Liver (tissue), 9 donors: ENCODE measurements around the gene IGSF3. TPM values are rescaled to one million over a fixed set of nuclear protein-coding genes. Genes with fewer than 3 reads are reported as not detected.
A peak's percentile ranks its signal among the peaks of the same experiment; 100 is the strongest.

Source experiments
- DNase-seq: peaks from one replicate; pipeline ENCODE4 v3.0.0-alpha.2; 2017; ENCODE audit warnings: low spot score
- H3K27ac ChIP-seq, 2 donors: one replicate each; pipeline ENCODE4 v1.7.0; 2013; ENCODE audit warnings: inconsistent platforms in 2 of 2, low read length in 2 of 2, control low read depth in 1 of 2, low read depth in 1 of 2, mild to moderate bottlenecking in 1 of 2
- H3K27me3 ChIP-seq, 4 donors: one replicate each; pipeline versions ENCODE4 v1.6.1 to v1.7.0; 2013; ENCODE audit warnings: low read length in 3 of 4, inconsistent platforms in 1 of 4, mild to moderate bottlenecking in 1 of 4, moderate library complexity in 1 of 4; ENCODE audit not compliant: control insufficient read depth in 4 of 4, insufficient read depth in 4 of 4
- H3K36me3 ChIP-seq, 4 donors: one replicate each; pipeline versions ENCODE4 v1.6.1 to v1.7.0; 2013; ENCODE audit warnings: low read length in 3 of 4, mild to moderate bottlenecking in 3 of 4, low read depth in 1 of 4, moderate library complexity in 1 of 4; ENCODE audit not compliant: control insufficient read depth in 4 of 4, insufficient read depth in 3 of 4
- H3K4me1 ChIP-seq, 4 donors: one replicate each; pipeline versions ENCODE4 v1.6.1 to v1.7.0; 2013; ENCODE audit warnings: low read length in 3 of 4, mild to moderate bottlenecking in 3 of 4, moderate library complexity in 1 of 4; ENCODE audit not compliant: control insufficient read depth in 4 of 4, insufficient read depth in 4 of 4
- H3K4me3 ChIP-seq, 3 donors: one replicate each; pipeline versions ENCODE4 v1.6.1 to v1.7.0; 2013; ENCODE audit warnings: low read length in 3 of 3, control low read depth in 1 of 3, low read depth in 1 of 3, mild to moderate bottlenecking in 1 of 3
- H3K9ac ChIP-seq, 2 donors: one replicate each; pipeline ENCODE4 v1.7.0; 2013; ENCODE audit warnings: low read length in 2 of 2, mild to moderate bottlenecking in 2 of 2, moderate library complexity in 2 of 2, control low read depth in 1 of 2, low read depth in 1 of 2
- H3K9me3 ChIP-seq, 4 donors: one replicate each; pipeline versions ENCODE4 v1.6.1 to v1.7.0; 2013; ENCODE audit warnings: low read length in 3 of 4; ENCODE audit not compliant: control insufficient read depth in 4 of 4
- CTCF ChIP-seq: fragments of 150-350 bp; IDR thresholded peaks from 2 replicates; pipeline ENCODE4 v1.5.1; 2017; ENCODE audit warnings: improper control_type of control experiment, low read depth, low read length; ENCODE audit not compliant: missing input control
- FOXA1 ChIP-seq: IDR thresholded peaks from 2 replicates; pipeline ENCODE4 v1.6.1; 2016; ENCODE audit warnings: antibody characterized with exemption
- GABPA ChIP-seq, 2 donors: IDR thresholded peaks in 1 of 2; conservative IDR thresholded peaks in 1 of 2; 2 replicates each; pipeline ENCODE4 v1.6.1; 2016; ENCODE audit warnings: antibody characterized with exemption in 2 of 2, mild to moderate bottlenecking in 1 of 2, moderate library complexity in 1 of 2
- HNF4A ChIP-seq, 2 donors: conservative IDR thresholded peaks; 2 replicates each; pipeline ENCODE4 v1.6.1; 2016; ENCODE audit warnings: antibody characterized with exemption in 2 of 2, mild to moderate bottlenecking in 2 of 2
- HNF4G ChIP-seq: IDR thresholded peaks from 2 replicates; pipeline ENCODE4 v1.6.1; 2016; ENCODE audit warnings: antibody characterized with exemption
- JUND ChIP-seq, 2 donors: IDR thresholded peaks; 2 replicates each; pipeline ENCODE4 v1.6.1; 2016; ENCODE audit warnings: antibody characterized with exemption in 2 of 2
- MAX ChIP-seq: IDR thresholded peaks from 2 replicates; pipeline ENCODE4 v1.6.1; 2016; ENCODE audit warnings: antibody characterized with exemption
- NR2F2 ChIP-seq: IDR thresholded peaks from 2 replicates; pipeline ENCODE4 v1.6.1; 2016; ENCODE audit warnings: antibody characterized with exemption
- RAD21 ChIP-seq, 2 donors: IDR thresholded peaks; 2 replicates each; pipeline ENCODE4 v1.6.1; 2016; ENCODE audit warnings: antibody characterized with exemption in 2 of 2, mild to moderate bottlenecking in 2 of 2
- SP1 ChIP-seq: IDR thresholded peaks from 2 replicates; pipeline ENCODE4 v1.6.1; 2018; ENCODE audit warnings: antibody characterized with exemption, mild to moderate bottlenecking
- TAF1 ChIP-seq: conservative IDR thresholded peaks from 2 replicates; pipeline ENCODE4 v1.6.1; 2016; ENCODE audit warnings: antibody characterized with exemption, mild to moderate bottlenecking
- YY1 ChIP-seq: IDR thresholded peaks from 2 replicates; pipeline ENCODE4 v1.6.1; 2016; ENCODE audit warnings: antibody characterized with exemption, mild to moderate bottlenecking
- WGBS: extraction: QIAGEN DNeasy Blood & Tissue Kit; methylation state at CpG from one replicate; pipeline ENCODE4 v1.1.7; 2013; 5-methylcytosine and 5-hydroxymethylcytosine counted together
- polyA plus RNA-seq, 2 donors: library from polyadenylated mRNA; stranded (reverse) in 1 of 2; unstranded in 1 of 2; fragments of 200-250 nt in 1 of 2; fragments of >200 nt in 1 of 2; fragmentation: Nextera tagmentation in 1 of 2; extraction: Ambion mirVana in 1 of 2; gene quantifications; one replicate each; pipeline versions ENCODE4 v1.2.1 to v1.2.3, GENCODE V29; 2013 to 2015
- total RNA-seq, 2 donors: library from RNA; depleted of rRNA; stranded (reverse); fragments of >200 nt; gene quantifications; one replicate each; pipeline ENCODE4 v1.2.3, GENCODE V29; 2014
- TF ChIP-seq, protein P1 (sequence below): IDR thresholded peaks from 2 replicates; pipeline ENCODE4 v1.6.1; 2016; ENCODE audit warnings: antibody characterized with exemption
- TF ChIP-seq, protein P2 (sequence below): IDR thresholded peaks from 2 replicates; pipeline ENCODE4 v1.6.1; 2016; ENCODE audit warnings: antibody characterized with exemption
- donor health status: healthy.
- donor health status: healthy.
- donor health status: healthy.
- donor health status: healthy.
- donor health status: healthy.

The IGSF3 gene
- total and polyA plus RNA-seq, 4 donors, result 0.14 to 5.4 (median 0.68) TPM

DNA sequence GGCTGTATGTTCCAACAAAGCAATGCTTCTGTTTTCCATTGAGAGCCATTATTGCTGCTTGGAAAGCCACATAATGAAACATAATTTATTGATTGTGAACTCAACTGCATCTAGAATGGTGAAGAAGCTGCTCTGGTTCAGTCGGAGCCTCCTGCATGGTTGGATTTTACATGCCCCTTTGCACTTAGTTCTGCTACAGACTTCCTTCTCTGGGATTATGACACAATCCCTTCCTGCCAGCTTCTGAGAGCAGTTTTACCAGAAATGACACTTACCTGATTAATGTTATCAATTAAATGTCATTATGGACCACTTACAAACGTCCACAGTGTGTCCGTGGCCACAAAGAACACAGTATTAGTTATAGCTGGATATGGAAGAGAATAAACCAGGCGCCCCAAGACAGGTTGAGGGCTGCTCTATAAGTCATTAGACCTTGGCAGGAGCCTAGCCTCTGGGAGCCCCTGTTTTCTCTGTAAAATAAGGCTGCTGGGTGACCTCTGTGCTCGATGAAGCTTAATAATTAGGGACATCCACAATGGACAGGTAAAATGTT, 89.7 kb downstream of the IGSF3 start:
- no peak for DNase-seq
- no peaks in the 10 kb centered on the region for H3K27me3 ChIP-seq
- no peaks in the 10 kb centered on the region for H3K4me1 ChIP-seq
- no peak overlapping the region for H3K4me3 ChIP-seq
- H3K27ac ChIP-seq, result no peak overlapping the region
- H3K36me3 ChIP-seq, result no peaks in the 10 kb centered on the region
- 87% methylated on average over 5 of the region's 5 CpGs for WGBS
- H3K9me3 ChIP-seq, result no peaks in the 10 kb centered on the region
- H3K9ac ChIP-seq, result no peak overlapping the region
- TF ChIP-seq YY1, result no peak
- TF ChIP-seq CTCF, result no peak
- no peak for TF ChIP-seq HNF4G
- TF ChIP-seq SP1, result no peak
- TF ChIP-seq, protein P1, sequence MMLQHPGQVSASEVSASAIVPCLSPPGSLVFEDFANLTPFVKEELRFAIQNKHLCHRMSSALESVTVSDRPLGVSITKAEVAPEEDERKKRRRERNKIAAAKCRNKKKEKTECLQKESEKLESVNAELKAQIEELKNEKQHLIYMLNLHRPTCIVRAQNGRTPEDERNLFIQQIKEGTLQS, result no peak
- TF ChIP-seq, protein P2, sequence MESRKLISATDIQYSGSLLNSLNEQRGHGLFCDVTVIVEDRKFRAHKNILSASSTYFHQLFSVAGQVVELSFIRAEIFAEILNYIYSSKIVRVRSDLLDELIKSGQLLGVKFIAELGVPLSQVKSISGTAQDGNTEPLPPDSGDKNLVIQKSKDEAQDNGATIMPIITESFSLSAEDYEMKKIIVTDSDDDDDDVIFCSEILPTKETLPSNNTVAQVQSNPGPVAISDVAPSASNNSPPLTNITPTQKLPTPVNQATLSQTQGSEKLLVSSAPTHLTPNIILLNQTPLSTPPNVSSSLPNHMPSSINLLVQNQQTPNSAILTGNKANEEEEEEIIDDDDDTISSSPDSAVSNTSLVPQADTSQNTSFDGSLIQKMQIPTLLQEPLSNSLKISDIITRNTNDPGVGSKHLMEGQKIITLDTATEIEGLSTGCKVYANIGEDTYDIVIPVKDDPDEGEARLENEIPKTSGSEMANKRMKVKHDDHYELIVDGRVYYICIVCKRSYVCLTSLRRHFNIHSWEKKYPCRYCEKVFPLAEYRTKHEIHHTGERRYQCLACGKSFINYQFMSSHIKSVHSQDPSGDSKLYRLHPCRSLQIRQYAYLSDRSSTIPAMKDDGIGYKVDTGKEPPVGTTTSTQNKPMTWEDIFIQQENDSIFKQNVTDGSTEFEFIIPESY, result no peak
- TF ChIP-seq FOXA1, result no peak
- TF ChIP-seq TAF1, result no peak
- no peak for TF ChIP-seq RAD21 (IDR thresholded peaks at IDR 0.05)
- TF ChIP-seq JUND (IDR thresholded peaks at IDR 0.05), result no peak

GRCh38 chr1:116574581-116575291, 92.8 kb downstream of the IGSF3 start:
- H3K9ac ChIP-seq, result no peak overlapping the region
- no peaks in the 10 kb centered on the region for H3K36me3 ChIP-seq
- H3K9me3 ChIP-seq, result no peaks in the 10 kb centered on the region
- WGBS, result 27% methylated on average over 11 of the region's 11 CpGs
- no peak overlapping the region for H3K4me3 ChIP-seq
- DNase-seq, result peak; percentile 74
- no peaks in the 10 kb centered on the region for H3K27me3 ChIP-seq
- no peak overlapping the region for H3K27ac ChIP-seq
- no peak for TF ChIP-seq SP1
- no peak for TF ChIP-seq MAX
- no peak for TF ChIP-seq HNF4G
- peak; percentile 95 for TF ChIP-seq CTCF
- TF ChIP-seq NR2F2, result no peak
- TF ChIP-seq GABPA (IDR thresholded peaks at IDR 0.05 in 1 of 2, conservative IDR thresholded peaks at IDR 0.05 in 1 of 2), result no peak
- no peak for TF ChIP-seq YY1
- no peak for TF ChIP-seq HNF4A (conservative IDR thresholded peaks at IDR 0.05)
- TF ChIP-seq RAD21 (IDR thresholded peaks at IDR 0.05), result peak; percentile 94 to 96
- peaks cover 0 to 10% (median 9%) of the 10 kb centered on the region in 4 donors for H3K4me1 ChIP-seq
